ENCODE data around the gene NR4A2. TPM values are rescaled to one million over a fixed set of nuclear protein-coding genes. Genes with fewer than 3 reads are reported as not detected.

The NR4A2 gene
- total RNA-seq, 1 experiment from 2014 or later, result 0.06 TPM

DNA sequence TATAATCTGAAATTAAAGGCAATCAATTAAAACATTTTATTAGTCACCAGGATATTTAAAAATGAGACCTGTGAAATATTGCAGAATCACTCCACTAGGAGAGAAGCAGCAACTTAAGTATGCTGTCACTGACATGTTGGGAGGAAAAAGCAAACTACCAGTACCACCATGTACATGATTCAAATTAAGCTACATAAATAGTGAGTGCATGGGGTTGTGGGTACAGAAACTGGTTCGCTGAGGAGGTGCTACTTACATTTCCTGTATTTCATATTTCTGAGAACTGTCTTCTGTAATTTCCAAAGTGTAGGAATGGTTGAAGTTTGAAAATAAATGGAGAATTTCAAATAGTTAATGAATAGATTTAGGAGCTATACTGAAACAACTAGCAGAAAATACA lies 7.9 kb upstream of the NR4A2 start:
- DNase-seq (ENCODE audit: low read depth), result no peak

DNA sequence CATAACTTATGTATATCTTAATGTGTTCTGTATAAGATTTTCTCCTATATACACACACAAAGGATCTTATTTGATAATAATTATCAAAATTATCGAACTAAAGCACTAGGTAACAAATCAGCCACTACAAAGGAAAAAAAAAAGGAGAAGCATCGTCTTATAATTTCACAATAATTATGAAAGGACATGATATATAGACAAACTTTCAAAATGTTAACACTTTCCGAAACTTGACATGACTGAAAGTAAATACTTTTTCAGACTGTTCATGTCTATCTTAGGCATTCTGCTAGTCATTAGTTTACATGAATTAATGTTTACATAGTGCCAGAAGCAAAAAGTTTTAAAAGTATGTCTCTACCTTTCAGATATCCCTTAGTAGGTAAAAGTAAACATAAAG lies 7.3 kb upstream of the NR4A2 start:
- no peak for DNase-seq (ENCODE audit: low read depth)

DNA sequence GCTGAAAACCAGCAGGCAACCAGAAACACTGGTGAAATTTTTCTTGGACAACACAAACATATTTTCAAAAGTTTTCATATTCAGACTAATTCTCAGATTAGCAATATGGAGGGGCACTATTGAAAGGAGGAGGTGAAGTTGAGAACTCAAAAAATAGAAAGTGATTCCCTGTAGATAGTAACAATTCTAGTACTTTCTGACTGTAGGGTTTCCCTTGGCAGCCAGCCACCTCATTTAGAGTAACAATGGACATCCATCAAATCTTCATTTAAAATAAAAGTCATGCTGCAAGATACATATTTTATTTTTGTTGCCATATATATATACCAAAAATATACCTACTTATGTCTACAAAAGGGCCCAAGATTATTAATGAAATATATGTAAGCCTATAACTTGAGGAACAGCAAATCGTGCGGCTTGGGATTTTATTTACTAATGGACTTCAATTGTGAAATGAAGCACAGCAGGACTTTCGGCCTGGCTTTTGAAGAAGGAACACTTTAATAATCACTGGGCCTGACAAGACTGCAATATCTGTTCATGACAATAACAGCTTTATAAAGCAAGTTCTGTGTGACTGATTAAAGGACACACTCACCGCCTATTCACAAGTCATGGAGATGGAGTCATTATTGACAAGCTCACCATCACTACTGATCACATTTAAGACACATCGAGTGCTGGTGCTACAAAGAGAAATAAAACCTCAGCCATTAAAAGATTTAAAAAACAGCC lies 6.8 kb upstream of the NR4A2 start:
- DNase-seq (ENCODE audit: low read depth), result no peak

DNA sequence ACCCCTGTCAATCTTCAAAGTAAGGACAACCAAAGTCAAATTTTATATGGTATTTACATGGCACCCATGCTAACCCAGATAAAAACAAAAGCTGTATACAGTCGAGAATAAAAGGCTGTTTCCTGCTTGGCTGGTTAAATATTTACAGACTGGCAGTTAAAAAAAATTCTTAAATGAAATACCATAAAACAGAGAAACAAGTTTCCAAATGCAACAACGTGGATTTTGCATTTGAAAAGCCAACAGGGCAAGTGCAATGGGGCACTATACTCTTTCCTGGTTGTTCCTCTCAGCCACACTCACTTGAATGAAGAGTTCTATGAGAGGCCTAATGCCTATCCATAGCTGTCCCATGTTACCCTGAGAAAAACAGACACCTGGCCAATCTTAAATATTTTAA lies 6.1 kb upstream of the NR4A2 start:
- no peak for DNase-seq (ENCODE audit: low read depth)

DNA sequence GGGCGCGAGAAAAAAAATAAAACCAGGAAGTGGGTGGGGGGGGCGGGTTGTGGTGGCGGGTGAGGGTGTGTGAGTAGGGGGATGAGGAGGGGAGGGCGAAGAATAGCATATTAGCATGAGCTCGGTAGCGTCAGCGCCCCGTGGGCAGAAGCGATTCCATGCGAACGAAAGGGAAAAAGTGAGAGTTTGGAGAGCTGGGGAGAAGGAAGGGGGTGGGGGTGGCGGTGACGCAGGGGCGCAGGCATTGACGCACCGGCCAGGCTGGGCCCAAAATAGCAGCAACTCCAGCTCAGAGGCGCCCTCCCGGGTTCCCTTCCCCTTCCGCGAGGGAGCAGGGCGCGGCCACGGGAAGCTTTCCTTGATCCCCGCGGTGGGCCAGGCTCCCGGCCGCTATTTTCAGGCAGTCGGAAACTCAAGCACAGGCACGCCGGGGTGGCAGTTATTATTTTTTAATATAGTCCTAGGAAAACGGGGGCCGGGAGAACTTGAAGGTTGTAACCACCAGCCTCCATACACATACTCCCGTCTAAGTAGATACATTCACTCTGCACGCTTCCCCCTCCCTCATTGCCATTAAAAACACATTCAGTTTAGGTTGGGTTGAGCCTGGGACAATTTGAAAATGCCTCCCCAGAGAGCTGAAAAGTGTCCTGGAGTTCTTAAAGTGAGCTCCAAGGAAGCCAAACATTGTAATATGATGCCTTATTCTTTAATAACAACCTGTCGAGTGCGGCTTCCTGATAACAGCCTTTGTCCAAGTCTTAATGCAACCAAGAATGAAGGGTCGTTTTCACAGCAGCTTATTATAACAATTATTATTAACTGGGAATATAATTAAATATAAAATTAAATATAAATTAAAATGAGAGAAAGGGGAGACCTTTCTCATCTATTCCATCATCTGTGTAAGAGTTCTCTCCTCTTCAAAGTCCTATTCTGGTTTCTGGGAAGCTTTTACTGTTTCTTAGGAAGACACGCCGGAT lies 2.3 kb upstream of the NR4A2 start:
- peak; percentile 88 for DNase-seq (ENCODE audit: low read depth)

DNA sequence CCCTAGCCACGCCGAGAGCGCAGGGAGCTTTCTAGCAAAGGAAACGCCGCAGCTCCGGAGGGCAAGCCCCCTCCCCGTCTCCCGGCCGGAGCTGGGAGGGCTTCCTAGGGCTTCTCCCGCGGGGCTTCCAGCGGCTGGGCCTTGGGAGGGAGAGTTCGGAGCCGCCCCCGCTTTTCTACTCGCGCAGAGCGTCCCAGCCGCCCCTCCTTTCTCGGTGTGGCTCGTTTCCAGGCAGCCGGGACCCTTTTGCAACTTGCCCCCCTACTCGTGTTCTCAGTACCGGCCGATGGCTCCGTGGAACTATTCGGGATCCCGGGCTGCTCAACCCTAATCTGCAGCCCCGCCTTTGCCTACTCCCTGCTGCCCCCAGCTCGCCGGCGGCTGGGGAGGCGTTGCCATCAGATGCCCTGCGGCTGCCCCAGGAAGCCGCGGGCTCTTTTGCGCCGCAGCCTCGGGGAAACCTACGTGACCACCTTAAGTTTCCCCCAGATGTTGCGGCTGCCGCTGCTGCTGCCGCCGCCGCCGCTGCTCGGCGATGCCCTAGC lies 1.5 kb upstream of the NR4A2 start:
- DNase-seq (ENCODE audit: low read depth), result peak; percentile 51

DNA sequence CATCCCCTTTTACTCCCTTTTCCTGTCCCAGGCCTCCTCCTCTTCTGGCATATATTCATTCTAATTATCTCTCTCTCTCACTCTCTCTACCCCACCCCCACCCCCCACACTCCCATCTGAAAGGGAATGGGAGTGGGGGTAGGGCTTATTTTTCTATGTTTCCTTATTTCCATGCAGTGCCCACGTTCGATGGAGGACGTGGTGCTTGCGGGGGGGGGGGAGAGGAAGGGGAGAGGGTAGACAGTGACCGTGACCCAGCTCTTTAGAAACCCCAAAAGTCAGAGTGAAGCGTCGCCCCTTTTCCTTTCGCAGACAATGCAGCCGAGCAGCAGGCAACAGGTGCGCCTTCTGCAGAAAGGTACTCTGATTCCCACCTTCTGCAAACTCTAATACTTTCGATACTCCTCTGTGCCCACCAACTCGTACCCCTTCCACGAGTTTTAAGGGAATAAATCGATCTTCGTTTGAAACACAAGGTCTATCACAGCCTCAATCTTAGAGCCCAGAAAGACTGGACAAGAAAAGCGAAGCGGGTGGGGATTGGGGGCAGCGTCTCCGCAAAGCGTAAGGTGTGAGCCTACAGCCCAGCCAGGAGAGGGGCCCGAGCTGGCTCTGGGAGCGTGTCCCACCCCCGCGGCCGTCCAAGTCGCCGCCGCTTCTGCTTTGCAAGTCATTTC lies 891 bp upstream of the NR4A2 start:
- no peak for DNase-seq (ENCODE audit: low read depth)

DNA sequence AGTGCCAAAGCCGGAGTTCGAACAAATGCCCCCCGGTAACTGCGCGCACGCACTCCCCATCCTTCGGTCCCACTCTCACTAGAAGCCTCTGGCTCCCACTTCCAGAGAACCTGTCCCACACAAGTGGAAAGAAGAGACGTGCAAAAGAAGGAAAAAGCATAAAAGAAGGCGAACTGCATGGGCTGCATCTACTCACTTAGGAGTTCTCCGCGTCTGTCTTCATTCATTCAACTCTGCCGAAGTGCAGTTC lies 312 bp downstream of the NR4A2 start:
- DNase-seq (ENCODE audit: low read depth), result no peak

DNA sequence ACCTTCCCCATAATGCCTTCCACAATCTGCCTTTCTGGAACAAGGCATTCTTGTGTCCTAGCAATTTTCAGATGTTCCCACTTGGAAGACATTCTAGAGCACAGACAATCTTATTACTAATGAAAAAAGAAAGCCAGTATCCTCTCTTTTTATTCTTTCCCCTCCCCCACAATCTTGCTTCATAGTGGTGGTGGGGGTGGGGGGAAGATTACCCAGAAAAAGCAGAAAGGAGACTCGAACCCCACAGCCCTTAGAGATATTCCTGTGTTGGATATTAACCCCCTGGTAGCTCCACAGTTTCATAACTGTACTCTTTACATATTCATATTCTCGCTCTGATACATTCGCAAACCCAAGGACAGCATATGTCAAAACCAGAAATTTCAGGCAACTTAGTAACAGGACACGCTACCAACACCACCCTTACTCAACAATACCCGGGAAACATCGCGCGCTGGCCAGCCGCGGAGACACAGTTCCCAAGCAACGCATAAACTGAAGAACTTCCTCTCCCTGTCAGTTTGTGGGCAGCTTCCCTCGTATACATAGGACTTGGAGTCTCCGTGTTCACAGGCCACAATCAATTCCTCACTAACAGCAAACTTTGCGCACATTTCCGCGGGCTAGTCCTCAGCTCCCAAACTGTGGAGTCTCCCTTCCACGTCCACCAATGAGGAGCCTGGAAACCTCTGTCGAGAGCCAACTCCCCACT lies 793 bp downstream of the NR4A2 start:
- peak; percentile 68 for DNase-seq (ENCODE audit: low read depth)

DNA sequence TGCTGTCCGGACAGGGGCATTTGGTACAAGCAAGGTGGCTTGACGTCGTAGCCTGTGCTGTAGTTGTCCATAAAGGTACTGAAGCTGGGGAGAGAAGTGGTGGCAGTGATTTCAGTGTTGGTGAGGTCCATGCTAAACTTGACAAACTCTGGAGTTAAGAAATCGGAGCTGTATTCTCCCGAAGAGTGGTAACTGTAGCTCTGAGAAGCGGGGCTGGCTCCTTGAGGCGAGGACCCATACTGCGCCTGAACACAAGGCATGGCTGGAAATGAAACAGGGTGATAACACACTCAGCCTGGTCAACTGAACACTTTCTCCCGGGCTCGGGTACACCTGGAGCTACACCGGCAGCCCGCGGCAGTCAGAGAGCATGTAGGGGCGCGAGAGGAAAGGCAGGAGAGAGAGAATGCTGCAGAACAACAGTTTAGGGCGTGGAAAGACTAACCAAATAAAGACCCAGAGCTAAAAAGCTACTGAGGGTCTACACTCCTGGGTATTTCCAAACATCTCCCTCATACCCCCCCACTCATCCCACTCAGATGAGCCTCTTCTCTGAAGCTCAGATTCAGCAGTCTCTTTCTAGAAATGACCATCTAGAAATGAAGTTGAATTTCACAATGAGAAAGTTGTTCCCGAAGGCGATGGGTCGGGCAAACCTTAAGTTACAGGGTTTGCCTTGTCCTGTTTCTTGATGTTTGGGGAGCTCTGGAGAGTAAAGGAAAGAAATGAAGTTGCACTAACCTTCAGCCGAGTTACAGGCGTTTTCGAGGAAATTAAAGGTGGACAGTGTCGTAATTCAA lies 2.4 kb downstream of the NR4A2 start:
- no peak for DNase-seq (ENCODE audit: low read depth)

DNA sequence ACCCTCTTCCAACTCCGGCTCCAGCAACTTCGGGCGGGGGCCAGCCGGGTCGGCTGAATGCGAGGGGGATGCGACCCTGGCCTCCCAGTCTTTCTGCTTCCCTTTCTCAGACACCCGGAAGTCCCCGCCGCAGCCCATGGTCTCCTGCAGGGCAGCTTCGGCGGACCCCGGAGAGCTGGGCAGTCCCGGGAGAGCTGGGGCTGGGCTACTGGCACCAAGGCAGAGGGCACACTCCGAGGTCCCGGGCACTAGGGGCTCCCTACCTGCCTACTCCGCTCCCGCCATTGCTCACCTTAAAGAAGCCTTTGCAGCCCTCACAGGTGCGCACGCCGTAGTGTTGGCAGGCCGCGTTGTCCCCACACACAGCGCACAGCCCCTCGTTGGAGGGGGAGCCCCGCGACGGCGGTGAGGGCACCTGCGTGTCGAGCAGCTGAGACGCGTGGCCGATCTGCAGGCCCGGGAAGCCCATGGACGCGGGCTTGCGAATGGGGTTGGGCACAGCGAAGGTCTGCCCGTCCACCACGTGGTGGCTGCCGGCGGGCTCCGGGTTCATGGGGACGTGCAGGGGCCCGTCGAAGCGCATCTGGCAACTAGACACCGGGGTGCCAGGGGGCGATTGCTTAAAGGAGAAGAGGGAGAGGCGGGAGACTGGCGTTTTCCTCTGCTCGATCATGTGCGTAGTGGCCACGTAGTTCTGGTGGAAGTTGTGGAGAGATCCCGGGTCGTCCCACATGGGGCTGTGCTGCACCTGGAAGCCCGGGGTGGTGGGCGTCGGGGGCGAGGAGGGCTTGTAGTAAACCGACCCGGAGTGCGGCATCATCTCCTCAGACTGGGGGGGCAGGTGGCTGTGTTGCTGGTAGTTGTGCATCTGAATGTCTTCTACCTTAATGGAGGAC lies 3.2 kb downstream of the NR4A2 start:
- DNase-seq (ENCODE audit: low read depth), result no peak

DNA sequence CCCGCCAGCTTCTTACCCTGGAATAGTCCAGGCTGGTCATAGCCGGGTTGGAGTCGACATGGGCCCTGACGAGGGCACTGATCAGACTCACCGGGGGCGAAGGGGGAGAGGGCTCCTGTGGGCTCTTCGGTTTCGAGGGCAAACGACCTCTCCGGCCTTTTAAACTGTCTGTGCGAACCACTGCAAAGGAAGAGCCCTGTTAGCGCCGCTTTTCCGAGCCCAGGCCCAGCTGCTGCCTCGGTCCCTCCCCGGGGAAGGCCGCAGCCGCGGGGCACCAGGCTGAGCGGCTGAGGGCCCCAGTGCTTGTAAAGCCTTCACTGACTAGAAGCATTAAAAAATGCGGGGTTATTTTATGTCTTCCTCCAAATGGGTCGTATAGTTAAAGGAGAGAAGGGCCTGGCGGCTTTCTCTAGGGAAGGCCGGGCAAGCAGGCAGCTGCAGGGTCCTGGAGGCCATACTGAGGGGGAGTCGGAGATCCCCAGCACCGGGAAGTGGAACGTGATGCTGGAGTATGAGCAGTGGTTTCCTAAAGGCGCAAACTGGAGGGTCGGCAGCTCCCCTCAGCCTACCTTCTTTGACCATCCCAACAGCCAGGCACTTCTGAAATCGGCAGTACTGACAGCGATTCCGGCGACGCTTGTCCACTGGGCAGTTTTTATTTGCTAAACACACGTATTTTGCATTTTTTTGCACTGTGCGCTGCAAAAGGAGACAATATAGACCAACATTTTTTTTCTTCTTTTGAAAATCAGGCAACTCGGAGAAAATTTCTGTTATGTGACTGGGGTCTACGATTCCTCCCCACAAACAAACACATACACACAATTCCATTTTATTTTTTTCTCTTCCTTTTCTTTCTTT lies 4.5 kb downstream of the NR4A2 start:
- DNase-seq (ENCODE audit: low read depth), result no peak

DNA sequence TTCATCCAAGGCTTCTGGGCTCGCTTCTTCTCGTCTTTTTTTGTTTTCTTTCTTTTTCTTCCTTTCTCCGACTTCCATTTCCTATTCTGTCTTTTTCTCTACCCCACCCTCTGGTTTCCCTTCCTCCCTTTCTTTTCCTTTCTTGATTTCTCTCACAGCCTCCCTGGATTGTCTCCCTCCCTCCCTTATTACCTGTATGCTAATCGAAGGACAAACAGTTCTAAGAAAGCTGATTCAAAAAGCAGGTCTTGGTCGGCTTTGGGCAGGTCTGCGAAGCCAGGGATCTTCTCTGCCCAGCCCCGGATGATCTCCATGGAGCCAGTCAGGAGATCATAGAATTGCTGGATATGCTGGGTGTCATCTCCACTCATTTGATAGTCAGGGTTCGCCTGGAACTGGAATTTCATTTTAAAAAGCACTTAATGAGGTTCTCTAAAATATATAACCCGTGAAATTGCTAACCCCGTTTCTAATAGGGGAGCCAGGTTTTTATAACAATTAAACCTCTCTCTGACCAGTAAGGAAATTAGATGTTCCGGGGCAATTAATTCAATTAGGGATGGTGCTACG lies 5.9 kb downstream of the NR4A2 start:
- no peak for DNase-seq (ENCODE audit: low read depth)

DNA sequence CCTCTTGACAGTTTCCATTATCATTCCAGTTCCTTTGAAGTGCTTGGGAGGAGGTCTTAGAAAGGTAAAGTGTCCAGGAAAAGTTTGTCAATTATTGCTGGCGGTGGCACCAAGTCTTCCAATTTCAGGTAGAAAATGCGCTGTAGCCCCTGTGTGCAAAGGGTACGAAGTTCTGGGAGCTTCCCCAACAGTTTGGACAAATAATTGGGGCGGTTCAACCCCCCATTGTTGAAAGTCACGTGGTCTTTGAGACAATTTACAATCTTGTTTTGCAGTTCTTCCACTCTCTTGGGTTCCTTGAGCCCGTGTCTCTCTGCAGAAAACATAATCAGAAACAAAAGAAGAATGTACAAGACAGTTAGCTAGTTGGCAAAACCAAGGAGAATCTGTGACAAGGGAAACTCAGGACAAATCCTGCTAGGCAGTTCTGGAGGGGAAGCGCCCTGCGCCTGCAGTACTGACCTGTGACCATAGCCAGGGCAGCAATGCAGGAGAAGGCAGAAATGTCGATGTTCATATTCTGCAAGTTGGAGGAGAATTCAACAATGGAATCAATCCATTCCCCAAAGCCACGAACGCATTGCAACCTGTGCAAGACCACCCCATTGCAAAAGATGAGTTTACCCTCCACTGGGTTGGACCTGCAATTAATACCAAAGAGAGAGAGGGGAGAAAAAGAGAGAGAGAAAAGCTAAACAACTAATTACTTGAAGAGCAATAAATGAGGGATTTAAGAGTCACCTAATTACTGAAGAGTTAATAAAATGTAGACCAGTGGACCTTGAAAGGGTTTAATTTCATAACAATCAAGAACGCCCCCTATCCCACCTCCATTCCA lies 6.6 kb downstream of the NR4A2 start:
- DNase-seq (ENCODE audit: low read depth), result no peak

DNA sequence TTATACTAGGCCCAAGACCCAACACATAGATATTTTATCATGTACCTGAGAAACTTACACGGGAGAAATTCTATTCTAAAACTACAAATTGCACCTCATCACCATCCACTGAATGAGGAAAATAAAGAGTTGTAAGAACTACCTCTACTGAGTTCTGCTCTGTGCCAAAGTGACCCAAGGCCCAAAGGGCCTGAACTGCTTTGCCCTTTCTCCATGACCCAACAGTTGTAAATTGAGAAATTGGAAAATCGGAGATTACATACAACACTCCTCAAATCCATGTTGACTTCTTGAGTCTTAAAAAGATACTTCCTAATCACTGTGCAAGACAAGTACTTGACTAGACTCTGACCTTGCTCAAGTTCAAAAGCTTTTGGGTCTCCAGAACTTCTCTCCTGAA lies 8.8 kb downstream of the NR4A2 start:
- no peak for DNase-seq (ENCODE audit: low read depth)

DNA sequence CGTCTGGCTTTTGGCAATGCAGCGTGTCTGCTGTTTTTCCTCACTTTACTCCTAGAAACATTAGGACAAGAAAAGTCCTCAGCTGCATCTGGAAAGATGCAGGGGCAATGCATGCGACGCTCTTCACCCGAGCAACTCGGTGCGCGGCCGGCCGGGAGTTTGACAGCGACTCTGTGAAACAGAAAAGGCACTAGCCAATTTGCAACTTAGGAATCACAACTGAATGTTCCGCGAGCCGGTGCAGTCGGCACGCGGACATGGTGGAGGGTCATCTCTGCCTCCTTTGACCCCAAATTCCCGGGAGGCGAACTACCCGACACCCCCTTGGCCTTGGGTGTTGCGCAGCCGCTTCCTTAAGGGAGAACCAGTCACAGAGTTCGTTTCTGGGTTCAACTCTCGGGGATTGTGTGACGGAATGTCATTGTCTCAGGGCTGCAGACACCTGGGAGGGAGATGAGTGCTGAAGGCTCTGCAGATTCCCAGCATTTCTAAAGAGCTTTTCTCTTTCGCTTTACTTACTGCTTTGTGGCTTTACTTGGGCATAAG lies 9.8 kb downstream of the NR4A2 start:
- DNase-seq (ENCODE audit: low read depth), result no peak

DNA sequence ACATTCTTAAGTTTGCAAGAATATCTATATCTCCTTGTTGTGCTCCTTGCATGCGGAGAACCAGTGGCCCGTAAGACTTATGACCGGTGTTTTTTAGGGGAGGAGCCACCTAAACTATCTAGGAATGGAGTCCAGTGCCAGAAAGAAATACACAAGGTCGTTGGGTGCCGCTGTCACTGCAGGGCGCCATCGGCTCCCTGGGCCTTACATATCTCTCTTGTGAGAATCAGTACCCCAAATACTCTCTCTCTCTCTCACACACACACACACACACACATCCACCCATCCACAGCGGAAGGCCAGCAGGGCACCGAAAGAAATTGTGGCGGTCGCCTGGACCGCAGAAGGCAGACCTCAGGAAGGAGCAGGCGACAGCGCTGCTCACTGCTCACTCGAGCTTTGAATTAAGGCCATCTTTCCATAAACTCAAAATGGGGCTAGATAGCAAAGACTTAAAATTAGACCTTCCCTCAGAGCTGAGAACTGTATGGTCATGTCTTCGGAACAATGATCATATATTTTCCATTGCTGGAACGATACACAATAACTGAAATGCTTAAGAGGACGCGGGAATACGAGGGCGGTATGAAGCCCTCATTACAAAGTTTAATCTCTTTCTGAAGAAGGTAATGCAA lies 10.4 kb downstream of the NR4A2 start:
- no peak for DNase-seq (ENCODE audit: low read depth)
